Measurements from ENCODE around the gene TICAM1.
"Not testable (repeated sequence)": the region's sequence is repeated elsewhere in the genome, so short reads cannot be mapped to it uniquely, and the experiment has no call there.

Gene TICAM1

DNA sequence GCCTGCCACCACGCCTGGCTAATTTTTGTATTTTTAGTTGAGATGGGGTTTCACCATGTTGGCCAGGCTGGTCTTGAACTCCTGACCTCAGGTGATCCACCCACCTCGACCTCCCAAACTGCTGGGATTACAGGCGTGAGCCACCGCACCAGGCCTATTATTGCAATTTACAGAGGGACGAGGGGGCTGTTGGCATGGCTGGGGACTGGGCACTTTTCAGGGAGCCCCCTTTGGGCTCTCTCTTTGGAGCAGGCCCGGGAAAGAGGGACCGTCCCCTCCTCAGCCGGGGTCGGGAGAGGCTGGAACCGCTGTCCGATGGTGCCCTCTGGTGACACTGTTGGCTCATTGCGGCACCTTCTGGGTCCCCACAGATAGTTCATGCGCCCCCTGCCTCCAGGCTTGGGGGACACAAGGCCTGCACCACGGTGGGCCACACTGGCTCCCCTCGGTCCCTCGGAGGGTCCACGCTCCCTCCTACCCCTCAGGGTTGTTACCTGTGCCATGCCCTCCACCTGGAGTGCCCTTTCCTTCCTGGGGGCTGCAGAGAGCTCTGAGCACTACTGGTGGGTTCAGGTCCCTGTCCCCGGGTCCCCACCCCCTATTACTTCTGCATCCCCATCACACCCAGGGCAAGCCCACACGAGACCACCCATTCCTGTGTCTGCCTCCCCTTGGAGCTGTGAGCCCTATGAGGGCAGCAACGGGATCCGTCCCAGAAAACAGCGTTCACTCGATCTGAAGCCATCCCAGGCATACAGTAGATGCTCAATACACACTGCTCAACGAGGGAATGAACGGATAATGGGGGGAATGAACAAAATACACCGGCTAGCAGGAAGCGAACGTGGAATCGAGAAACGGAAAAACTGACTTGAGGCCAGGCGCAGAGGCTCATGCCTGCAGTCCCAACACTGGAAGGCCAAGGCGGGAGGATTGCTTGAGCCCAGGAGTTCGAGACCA, 27.5 kb downstream of the TICAM1 start:
- DNase-seq (ENCODE audit: low spot score): peak; percentile 61

- no peak for DNase-seq (ENCODE audit: low spot score)
Observed at GRCh38 chr19:4802711-4803110, 28.8 kb downstream of the TICAM1 start.

DNA sequence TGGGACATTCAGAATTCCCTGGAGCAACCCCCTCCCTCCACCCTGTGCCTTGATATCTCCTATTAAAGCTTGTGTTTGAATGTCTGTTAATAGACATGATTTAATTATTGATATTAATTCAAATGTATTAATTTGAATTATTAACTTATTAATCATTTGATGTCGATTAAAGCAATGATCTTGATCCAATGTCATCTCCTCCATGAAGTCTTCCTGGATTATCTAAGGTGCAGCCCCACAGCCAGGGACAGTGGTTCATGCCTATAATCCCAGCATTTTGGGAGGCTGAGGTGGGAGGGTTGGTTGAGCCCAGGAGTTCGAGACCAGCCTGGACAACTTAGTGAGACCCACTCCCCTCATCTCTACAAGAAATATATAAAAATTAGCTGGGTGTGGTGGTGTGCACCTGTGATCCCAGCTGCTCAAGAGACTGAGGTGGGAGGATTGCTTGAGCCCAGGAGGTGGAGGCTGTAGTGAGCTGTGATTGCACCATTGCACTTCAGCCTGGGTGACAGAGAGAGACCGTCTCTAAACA, 30.4 kb downstream of the TICAM1 start:
- no peak for DNase-seq (ENCODE audit: low spot score)

GRCh38 chr19:4800591-4801081, 30.9 kb downstream of the TICAM1 start:
- no peak for DNase-seq (ENCODE audit: low spot score)

GRCh38 chr19:4795400-4795799, 36.1 kb downstream of the TICAM1 start:
- no peak for DNase-seq (ENCODE audit: low spot score)

GRCh38 chr19:4794971-4795370, 36.5 kb downstream of the TICAM1 start:
- DNase-seq (ENCODE audit: low spot score): no peak

GRCh38 chr19:4793278-4793677, 38.2 kb downstream of the TICAM1 start:
- not testable (repeated sequence) for DNase-seq (ENCODE audit: low spot score)

GRCh38 chr19:4792866-4793195, 38.7 kb downstream of the TICAM1 start:
- not testable (repeated sequence) for DNase-seq (ENCODE audit: low spot score)

DNA sequence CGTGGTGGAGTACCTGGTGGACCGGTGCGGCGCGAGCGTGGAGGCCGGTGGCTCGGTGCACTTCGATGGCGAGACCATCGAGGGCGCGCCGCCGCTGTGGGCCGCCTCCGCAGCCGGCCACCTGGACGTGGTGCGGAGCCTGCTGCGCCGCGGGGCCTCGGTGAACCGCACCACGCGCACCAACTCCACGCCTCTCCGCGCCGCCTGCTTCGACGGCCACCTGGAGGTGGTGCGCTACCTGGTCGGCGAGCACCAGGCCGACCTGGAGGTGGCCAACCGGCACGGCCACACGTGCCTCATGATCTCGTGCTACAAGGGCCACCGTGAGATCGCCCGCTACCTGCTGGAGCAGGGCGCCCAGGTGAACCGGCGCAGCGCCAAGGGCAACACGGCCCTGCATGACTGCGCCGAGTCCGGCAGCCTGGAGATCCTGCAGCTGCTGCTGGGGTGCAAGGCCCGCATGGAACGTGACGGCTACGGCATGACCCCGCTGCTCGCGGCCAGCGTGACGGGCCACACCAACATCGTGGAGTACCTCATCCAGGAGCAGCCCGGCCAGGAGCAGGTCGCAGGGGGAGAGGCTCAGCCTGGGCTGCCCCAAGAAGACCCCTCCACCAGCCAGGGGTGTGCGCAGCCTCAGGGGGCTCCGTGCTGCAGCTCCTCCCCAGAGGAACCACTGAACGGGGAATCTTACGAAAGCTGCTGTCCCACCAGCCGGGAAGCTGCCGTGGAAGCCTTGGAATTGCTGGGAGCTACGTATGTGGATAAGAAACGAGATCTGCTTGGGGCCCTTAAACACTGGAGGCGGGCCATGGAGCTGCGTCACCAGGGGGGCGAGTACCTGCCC, 39.3 kb downstream of the TICAM1 start:
- not testable (repeated sequence) for DNase-seq (ENCODE audit: low spot score)

DNA sequence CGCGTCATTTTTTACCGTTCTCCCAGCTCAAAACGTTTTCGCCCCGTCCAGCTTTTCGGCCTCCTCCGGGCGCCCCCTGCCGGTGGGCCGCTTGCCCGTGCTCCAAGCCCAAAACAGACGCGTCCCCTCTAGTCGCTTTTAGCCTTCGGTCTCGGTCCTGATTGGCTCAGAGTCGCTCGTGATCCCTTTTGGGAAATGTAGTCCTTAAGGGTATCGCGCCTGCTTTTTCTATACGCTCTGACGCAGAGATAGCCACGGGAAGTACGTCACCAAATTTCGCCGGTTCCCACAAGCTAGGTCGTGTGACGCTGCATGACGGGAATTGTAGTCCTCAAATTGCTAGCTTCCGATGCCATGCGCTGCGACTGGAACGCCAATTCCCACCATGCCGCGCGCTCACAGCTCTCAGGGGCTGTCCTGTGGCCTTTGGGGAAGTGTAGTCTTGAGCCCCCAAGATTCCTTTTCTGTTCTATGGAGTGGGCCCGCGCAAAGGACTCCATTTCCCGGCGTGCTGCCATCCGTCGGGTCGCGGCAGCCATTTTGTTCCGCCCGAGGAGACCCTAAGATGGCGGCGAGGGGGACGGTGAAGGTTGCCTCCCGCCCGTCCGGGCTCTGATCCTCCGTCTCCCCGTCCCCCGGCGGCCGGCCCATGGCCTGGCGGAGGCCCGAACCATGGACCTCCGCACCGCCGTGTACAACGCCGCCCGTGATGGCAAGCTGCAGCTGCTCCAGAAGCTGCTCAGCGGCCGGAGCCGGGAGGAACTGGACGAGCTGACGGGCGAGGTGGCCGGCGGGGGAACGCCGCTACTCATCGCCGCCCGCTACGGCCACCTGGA, 40.1 kb downstream of the TICAM1 start, which contains the start of gene FEM1A:
Gene FEM1A (plus strand): TSS at position 552 of the 836 bp plus-strand sequence. CDS start 121 bp downstream, at position 673.
- peak; percentile 97 for DNase-seq (ENCODE audit: low spot score)

DNA sequence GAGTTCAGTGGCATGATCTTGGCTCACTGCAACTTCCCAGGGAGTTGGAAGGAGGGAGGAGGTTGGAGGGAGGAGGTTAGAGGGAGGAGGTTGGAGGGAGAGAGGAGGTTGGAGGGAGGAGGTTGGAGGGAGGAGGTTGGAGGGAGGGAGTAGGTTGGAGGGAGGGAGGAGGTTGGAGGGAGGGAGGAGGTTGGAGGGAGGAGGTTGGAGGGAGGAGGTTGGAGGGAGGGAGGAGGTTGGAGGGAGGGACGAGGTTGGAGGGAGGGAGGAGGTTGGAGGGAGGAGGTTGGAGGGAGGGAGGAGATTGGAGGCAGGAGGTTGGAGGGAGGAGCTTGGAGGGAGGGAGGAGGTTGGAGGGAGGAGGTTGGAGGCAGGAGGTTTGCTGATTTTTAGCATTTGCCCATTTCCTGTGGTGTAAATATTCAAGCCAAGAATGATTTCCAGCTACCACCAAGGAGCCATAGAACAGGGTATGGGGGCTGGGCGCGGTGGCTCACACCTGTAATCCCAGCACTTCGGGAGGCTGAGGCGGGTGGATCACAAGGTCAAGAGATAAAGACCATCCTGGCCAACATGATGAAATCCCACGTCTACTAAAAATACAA, 45.0 kb downstream of the TICAM1 start:
- not testable (repeated sequence) for DNase-seq (ENCODE audit: low spot score)

DNA sequence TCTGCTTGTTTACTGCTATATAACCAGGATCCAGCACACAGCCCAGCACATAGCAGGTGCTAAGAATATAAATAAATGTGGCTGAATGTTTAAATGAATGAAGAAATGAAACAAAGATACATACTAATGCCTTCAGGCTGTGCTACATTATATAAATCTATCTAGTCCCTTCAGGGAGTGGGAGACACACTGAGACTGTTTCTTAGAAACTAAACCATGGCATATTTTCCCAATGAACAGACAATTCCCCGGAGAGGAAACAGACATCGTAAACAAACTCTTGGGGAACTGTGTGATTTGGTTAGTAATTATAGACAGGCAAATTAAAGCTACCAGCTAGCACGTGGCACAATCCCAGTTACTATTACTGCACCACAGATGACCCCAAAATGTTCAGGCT, 49.7 kb downstream of the TICAM1 start:
- DNase-seq (ENCODE audit: low spot score): no peak

- no peak for DNase-seq (ENCODE audit: low spot score)
Observed at GRCh38 chr19:4780860-4781259, 50.7 kb downstream of the TICAM1 start.

GRCh38 chr19:4778124-4778523, 53.4 kb downstream of the TICAM1 start:
- DNase-seq (ENCODE audit: low spot score): not testable (repeated sequence)

- DNase-seq (ENCODE audit: low spot score): no peak
Observed at GRCh38 chr19:4776436-4777211, 54.9 kb downstream of the TICAM1 start.

DNA sequence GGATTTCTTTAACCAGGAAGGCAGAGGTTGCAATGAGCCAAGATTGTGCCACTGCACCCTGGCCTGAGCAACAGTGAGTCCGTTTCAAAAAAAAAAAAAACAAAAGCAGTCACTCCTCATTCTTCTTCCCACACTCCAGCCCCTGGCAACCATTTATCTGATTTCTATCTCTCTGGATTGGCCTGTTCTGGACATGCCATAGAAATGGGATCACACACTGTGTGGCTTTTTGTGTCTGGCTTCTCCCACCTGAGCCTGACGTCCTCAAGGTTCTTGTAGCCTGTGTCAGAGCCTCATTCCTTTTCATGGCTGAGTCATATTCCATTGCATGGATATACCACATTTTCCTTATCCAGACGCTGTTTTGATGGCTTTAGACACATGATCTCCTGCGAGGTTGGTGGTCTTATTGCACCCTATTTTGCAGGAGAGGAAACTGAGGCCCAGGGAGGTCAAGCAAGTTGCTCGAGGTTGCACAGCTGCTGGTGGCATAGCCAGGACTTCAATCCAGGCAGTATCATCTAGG, 55.8 kb downstream of the TICAM1 start:
- DNase-seq (ENCODE audit: low spot score): no peak

- DNase-seq (ENCODE audit: low spot score): no peak
Observed at GRCh38 chr19:4774136-4774535, 57.4 kb downstream of the TICAM1 start.

DNA sequence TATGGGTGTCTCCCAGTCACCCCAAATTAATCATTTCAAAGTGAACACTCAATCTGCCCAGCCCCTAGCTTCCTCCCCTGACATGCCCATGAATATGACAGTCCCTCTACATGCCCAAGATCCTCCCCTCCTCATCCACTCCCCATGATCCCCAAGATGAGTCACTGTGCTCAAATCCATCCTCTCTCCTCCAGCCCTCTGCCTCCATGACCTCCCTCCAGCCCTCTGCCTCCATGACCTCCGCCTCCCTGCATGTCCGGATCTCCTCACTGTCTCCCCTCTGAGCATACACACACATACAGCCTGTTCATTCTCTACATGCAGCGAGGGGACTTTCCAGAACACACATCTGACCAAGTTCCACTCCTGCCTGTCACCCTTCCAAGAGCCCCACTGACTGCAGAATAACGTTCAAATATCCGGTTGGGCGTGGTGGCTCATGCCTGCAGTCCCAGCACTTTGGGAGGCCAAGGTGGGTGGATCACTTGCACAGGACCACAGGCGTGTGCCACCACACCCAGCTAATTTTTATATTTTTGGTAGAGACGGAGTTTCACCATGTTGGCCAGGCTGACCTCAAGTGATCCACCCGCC, 58.4 kb downstream of the TICAM1 start:
- no peak for DNase-seq (ENCODE audit: low spot score)

DNA sequence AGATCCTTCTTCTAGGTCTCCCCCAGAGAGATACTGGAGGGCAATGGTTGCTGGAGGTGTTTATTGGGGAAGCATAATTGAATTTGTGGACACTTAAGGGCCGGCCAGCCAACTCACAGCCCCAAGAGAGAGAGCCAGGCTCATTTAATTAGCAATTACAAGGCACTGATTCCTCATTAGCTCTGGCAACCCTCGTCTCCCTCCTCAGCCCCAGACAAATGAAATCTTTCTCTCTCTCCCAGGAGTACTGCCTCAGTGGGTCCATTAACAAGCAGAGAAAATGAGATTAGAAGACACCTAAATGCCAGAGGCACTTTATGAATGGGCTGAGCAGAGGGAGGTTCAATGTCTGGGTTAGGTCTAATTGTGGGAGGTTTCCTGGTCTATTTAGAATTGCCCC, 58.9 kb downstream of the TICAM1 start:
- DNase-seq (ENCODE audit: low spot score): no peak

Data from HuH-7.5 (cell line).